GM21515 (cell line): ENCODE measurements around the gene RAB31.

Source experiments
- ATAC-seq: cut with Tn5 transposase; IDR thresholded peaks from one replicate; pipeline ENCODE4 v1.9.1; 2021; ENCODE audit not compliant: unreplicated experiment

Gene RAB31

GRCh38 chr18:9691235-9691634 is 16.9 kb upstream of the RAB31 start:
- no peak for ATAC-seq

GRCh38 chr18:9694174-9694573 is 13.9 kb upstream of the RAB31 start:
- ATAC-seq, result no peak

- no peak for ATAC-seq
Measured at GRCh38 chr18:9694952-9695495, 13.1 kb upstream of the RAB31 start.

- ATAC-seq, result no peak
Measured at GRCh38 chr18:9695605-9696004, 12.5 kb upstream of the RAB31 start.

GRCh38 chr18:9696112-9696511 is 12.0 kb upstream of the RAB31 start:
- ATAC-seq, result no peak

- ATAC-seq, result no peak
Measured at GRCh38 chr18:9696701-9697100, 11.4 kb upstream of the RAB31 start.

GRCh38 chr18:9697121-9697520 is 11.0 kb upstream of the RAB31 start:
- ATAC-seq, result no peak

- ATAC-seq, result no peak
Measured at GRCh38 chr18:9698497-9698896, 9.6 kb upstream of the RAB31 start.

- ATAC-seq, result no peak
Measured at GRCh38 chr18:9700261-9700796, 7.8 kb upstream of the RAB31 start.

GRCh38 chr18:9701609-9702349 is 6.3 kb upstream of the RAB31 start:
- no peak for ATAC-seq

GRCh38 chr18:9704233-9705118 is 3.6 kb upstream of the RAB31 start:
- ATAC-seq, result no peak

- ATAC-seq, result no peak
Measured at GRCh38 chr18:9705183-9705829, 2.8 kb upstream of the RAB31 start.

GRCh38 chr18:9706081-9706935 is 1.8 kb upstream of the RAB31 start:
- no peak for ATAC-seq

- ATAC-seq, result peak; percentile 2
Measured at GRCh38 chr18:9707381-9708056, 582 bp upstream of the RAB31 start.

- no peak for ATAC-seq
Measured at GRCh38 chr18:9708434-9709303, 568 bp downstream of the RAB31 start.

GRCh38 chr18:9709304-9709877 is 1.3 kb downstream of the RAB31 start:
- no peak for ATAC-seq

- ATAC-seq, result no peak
Measured at GRCh38 chr18:9710037-9710436, 1.9 kb downstream of the RAB31 start.

GRCh38 chr18:9711361-9712129 is 3.4 kb downstream of the RAB31 start:
- ATAC-seq, result peak; percentile 55
